Duodenal mucosa (tissue), 2 donors: ENCODE measurements around the gene CACYBP.
"Not testable (repeated sequence)": the region's sequence is repeated elsewhere in the genome, so short reads cannot be mapped to it uniquely, and the experiment has no call there.

Source experiments
- H3K27ac ChIP-seq: one replicate; pipeline ENCODE4 v1.7.0; 2013; ENCODE audit warnings: low read depth, low read length
- H3K27me3 ChIP-seq, 2 donors: one replicate each; pipeline ENCODE4 v1.7.0; 2013; ENCODE audit warnings: low read length in 2 of 2, control low read depth in 1 of 2; ENCODE audit not compliant: insufficient read depth in 2 of 2, control insufficient read depth in 1 of 2
- H3K36me3 ChIP-seq, 2 donors: one replicate each; pipeline ENCODE4 v1.7.0; 2013; ENCODE audit warnings: low read length in 2 of 2, control low read depth in 1 of 2; ENCODE audit not compliant: insufficient read depth in 2 of 2, control insufficient read depth in 1 of 2
- H3K4me1 ChIP-seq, 2 donors: one replicate each; pipeline ENCODE4 v1.7.0; 2013; ENCODE audit warnings: low read length in 2 of 2, control low read depth in 1 of 2; ENCODE audit not compliant: insufficient read depth in 2 of 2, control insufficient read depth in 1 of 2
- H3K4me3 ChIP-seq, 2 donors: one replicate each; pipeline ENCODE4 v1.7.0; 2013; ENCODE audit warnings: low read length in 2 of 2, low read depth in 1 of 2
- H3K9ac ChIP-seq, 2 donors: one replicate each; pipeline ENCODE4 v1.7.0; 2013; ENCODE audit warnings: low read length in 2 of 2, low read depth in 1 of 2
- H3K9me3 ChIP-seq, 2 donors: one replicate each; pipeline ENCODE4 v1.7.0; 2013; ENCODE audit warnings: low read length in 2 of 2, control low read depth in 1 of 2; ENCODE audit not compliant: control insufficient read depth in 1 of 2

CACYBP gene

GRCh38 chr1:175035865-175036264 lies 36.1 kb downstream of the CACYBP start:
- Histone ChIP-seq H3K36me3 (no peaks in the 10 kb centered on the region), H3K9ac (no peak overlapping the region), H3K27ac (no peak overlapping the region), H3K27me3 (no peaks in the 10 kb centered on the region), H3K4me3 (no peak overlapping the region), H3K9me3 (no peaks in the 10 kb centered on the region), H3K4me1 (no peaks in the 10 kb centered on the region)

DNA sequence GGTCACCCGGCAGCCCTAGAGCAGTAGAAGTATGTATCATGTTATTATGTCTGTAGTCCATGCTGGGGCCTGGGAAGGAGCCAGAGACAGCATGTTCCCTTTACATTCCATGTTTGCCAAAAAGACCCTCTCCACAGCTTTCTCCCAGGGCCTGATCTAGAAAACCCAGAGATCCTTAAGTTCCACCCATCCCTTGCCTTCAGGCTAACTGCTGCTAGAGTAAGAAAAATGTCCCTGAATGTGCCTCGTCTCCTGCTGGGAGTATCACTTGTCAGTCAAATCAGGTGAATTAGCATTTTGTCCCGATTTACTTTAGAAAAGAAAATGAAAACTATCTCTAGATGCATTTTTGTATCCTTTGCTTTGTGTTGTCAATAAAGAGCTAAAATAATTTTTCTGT lies 36.7 kb downstream of the CACYBP start:
- H3K9me3 ChIP-seq: no peaks in the 10 kb centered on the region
- no peak overlapping the region for H3K4me3 ChIP-seq
- H3K27me3 ChIP-seq: no peaks in the 10 kb centered on the region
- H3K4me1 ChIP-seq: no peaks in the 10 kb centered on the region
- no peak overlapping the region for H3K9ac ChIP-seq
- no peaks in the 10 kb centered on the region for H3K36me3 ChIP-seq
- H3K27ac ChIP-seq: no peak overlapping the region

DNA sequence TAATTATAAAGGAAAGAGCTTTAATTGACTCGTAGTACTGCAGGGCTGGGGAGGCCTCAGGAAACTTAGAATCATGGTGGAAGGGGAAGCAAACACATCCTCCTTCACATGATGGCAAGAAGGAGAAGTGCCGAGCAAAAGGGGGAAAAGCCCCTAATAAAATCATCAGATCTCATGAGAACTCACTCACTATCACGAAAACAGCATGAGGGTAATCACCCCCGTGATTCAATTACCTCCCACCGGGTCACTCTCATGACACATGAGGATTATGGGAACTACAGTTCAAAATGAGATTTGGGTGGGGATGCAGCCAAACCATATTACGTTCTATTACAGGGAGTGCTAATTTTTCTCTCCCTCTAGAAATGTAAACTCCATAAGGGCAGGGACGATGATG lies 37.7 kb downstream of the CACYBP start:
- Histone ChIP-seq H3K27me3 (no peaks in the 10 kb centered on the region), H3K36me3 (no peaks in the 10 kb centered on the region), H3K27ac (no peak overlapping the region), H3K9me3 (no peaks in the 10 kb centered on the region), H3K4me1 (no peaks in the 10 kb centered on the region), H3K4me3 (no peak overlapping the region), H3K9ac (no peak overlapping the region)

DNA sequence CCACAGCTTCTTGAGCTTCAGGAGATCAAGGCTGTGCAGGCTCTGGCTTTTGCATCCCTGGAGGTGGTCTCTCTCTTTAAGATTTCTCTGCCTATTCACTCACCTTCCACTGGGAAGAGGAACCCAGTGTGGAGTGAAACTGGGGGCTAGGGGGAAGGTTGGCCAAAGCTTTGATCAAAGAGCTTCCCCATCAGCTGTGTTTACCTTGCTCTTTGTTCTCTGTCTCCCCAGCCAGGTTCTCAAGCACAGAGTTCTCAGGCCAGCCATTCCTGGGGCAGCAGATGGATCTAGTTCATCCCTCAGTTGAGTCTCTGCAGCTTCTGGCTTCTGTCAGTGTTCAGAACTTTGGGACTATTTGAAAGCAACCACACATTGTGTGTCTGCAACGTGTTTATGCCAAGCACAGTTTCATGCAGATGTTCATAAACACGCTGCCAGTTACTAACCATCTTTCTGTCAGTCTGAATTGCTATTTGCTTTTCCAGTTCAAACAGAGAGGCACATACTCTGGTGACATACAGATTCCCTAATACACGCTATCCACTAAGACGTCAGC lies 40.7 kb downstream of the CACYBP start:
- no peaks in the 10 kb centered on the region for H3K36me3 ChIP-seq
- no peaks in the 10 kb centered on the region for H3K9me3 ChIP-seq
- H3K9ac ChIP-seq: no peak overlapping the region
- no peak overlapping the region for H3K4me3 ChIP-seq
- H3K27me3 ChIP-seq: no peaks in the 10 kb centered on the region
- no peaks in the 10 kb centered on the region for H3K4me1 ChIP-seq
- no peak overlapping the region for H3K27ac ChIP-seq

GRCh38 chr1:175042650-175043049 lies 42.9 kb downstream of the CACYBP start:
- H3K27me3 ChIP-seq: no peaks in the 10 kb centered on the region
- no peaks in the 10 kb centered on the region for H3K36me3 ChIP-seq
- H3K4me3 ChIP-seq: no peak overlapping the region
- no peak overlapping the region for H3K9ac ChIP-seq
- H3K9me3 ChIP-seq: no peaks in the 10 kb centered on the region
- no peak overlapping the region for H3K27ac ChIP-seq
- no peaks in the 10 kb centered on the region for H3K4me1 ChIP-seq

DNA sequence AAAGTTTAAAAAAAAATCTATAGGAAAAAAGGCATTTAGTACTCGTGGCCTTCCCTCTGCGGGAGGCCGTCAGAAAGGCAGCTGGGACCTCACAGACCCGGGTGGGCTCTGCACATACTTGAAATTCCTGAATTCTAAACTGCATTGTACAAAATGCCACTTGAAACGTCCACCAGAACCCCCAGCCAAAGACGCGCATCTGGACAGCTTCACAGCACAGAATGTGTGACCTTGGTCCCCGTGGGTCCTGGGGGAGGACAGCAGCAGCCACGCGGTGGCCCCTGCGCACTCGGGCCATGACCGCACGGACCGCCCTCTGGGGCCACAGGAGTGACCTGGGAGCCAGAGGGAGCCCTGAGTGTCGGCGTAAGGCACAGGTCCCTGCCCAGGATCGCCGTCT lies 44.1 kb downstream of the CACYBP start:
- Histone ChIP-seq H3K9me3 (no peaks in the 10 kb centered on the region), H3K9ac (no peak overlapping the region), H3K27me3 (no peaks in the 10 kb centered on the region), H3K4me1 (no peaks in the 10 kb centered on the region), H3K36me3 (no peaks in the 10 kb centered on the region), H3K27ac (no peak overlapping the region), H3K4me3 (no peak overlapping the region)

DNA sequence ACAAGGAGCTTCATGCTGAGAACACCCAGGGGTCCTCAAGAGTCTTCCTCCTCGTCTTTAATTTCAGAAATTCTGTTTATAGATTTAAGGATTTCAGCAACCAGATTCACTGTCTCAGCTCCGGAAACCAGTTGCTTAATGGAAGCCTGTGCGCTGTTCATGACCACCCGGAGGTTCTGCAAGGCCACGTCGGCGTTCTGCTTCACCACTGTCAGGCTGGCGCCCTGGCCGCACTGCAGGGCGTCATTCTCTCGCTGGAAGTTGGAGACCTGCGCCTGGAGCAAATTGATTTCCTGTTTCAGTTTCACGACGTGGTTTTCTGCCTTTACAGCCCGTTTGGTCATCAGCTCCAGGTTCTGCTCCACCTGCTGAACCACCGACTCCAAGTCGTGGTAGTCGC lies 44.8 kb downstream of the CACYBP start:
- not testable (repeated sequence) for H3K9ac ChIP-seq, H3K36me3 ChIP-seq, H3K27me3 ChIP-seq, H3K9me3 ChIP-seq, H3K27ac ChIP-seq, H3K4me1 ChIP-seq, H3K4me3 ChIP-seq

- Histone ChIP-seq H3K9ac (no peak overlapping the region), H3K27ac (no peak overlapping the region), H3K9me3 (no peaks in the 10 kb centered on the region), H3K4me3 (no peak overlapping the region), H3K27me3 (no peaks in the 10 kb centered on the region), H3K36me3 (no peaks in the 10 kb centered on the region), H3K4me1 (no peaks in the 10 kb centered on the region)
Measured at GRCh38 chr1:175045097-175045496, 45.4 kb downstream of the CACYBP start.

DNA sequence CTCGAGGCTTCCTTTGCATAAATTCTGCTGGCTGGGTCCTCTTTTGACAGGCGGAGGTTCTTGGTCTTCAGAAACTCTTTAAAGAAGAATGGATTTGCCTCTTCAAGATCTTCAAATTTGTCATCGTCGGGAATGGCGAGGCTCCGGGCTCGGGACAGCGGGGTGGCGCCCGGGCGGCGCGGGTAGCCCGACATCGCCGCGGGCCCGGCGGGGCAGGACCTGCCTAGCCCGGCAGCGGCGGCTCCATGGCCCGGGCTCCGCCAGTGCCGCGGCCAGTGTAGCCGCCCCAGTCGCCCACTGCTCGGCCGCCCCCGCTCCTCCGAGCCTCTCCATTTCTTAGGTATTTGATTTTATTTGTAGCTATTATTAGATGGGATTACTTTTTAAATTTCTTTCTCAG lies 45.8 kb downstream of the CACYBP start:
- H3K9me3 ChIP-seq: no peaks in the 10 kb centered on the region
- H3K4me1 ChIP-seq: no peaks in the 10 kb centered on the region
- H3K9ac ChIP-seq: no peak overlapping the region

GRCh38 chr1:175050992-175051391 lies 51.2 kb downstream of the CACYBP start:
- H3K36me3 ChIP-seq: no peaks in the 10 kb centered on the region
- H3K9me3 ChIP-seq: no peaks in the 10 kb centered on the region
- no peak overlapping the region for H3K9ac ChIP-seq
- peaks cover 0 to 5% of the 10 kb centered on the region in 2 donors for H3K27me3 ChIP-seq
- H3K27ac ChIP-seq: no peak overlapping the region
- H3K4me1 ChIP-seq: no peaks in the 10 kb centered on the region
- H3K4me3 ChIP-seq: no peak overlapping the region

More for the DNA sequence above, 45.8 kb downstream of the CACYBP start:
- Histone ChIP-seq H3K4me3 (no peak overlapping the region), H3K36me3 (no peaks in the 10 kb centered on the region), H3K27me3 (no peaks in the 10 kb centered on the region), H3K27ac (no peak overlapping the region)

DNA sequence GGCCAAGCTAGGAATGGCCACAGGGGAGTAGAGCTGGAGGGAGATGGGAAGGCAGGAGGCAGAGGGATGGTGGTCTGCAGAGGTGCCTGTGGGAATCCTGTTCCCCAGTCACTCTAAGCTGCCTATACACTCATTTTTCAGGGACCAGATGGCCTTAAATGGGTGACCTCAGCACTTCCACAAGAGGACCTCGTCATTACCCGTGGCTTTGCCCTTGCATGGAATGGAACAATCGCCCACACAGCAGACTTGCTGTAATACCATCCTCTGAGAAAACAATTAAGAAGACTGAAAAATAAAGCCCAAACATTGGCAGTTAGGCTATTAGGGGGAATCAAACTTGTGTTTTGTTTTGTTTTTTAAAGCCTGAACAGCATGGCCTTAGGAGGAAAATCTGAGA lies 55.0 kb downstream of the CACYBP start:
- Histone ChIP-seq H3K36me3 (no peaks in the 10 kb centered on the region), H3K4me3 (no peak overlapping the region)

More for the DNA sequence above, 55.0 kb downstream of the CACYBP start:
- Histone ChIP-seq H3K27me3 (peaks cover 0 to 5% of the 10 kb centered on the region in 2 donors), H3K27ac (no peak overlapping the region), H3K9me3 (no peaks in the 10 kb centered on the region), H3K9ac (no peak overlapping the region), H3K4me1 (no peaks in the 10 kb centered on the region)
